Ovary (tissue), 9 donors: Measurements from ENCODE around the gene ADCY9. TPM values are rescaled to one million over a fixed set of nuclear protein-coding genes. Genes with fewer than 3 reads are reported as not detected.

Experiments
- DNase-seq, 5 donors: peaks; one replicate each; pipeline ENCODE4 v3.0.0-alpha.2; 2019 to 2020
- H3K27ac ChIP-seq, 2 donors: fragments of 200-600 bp; one replicate each; pipeline versions ENCODE4 v1.5.1 to v1.8.0; 2019 to 2022
- H3K27me3 ChIP-seq: fragments of 200-600 bp; one replicate; pipeline ENCODE4 v1.8.0; 2022
- H3K36me3 ChIP-seq: fragments of 200-600 bp; sonication (generic); one replicate; pipeline ENCODE4 v1.5.1; 2019
- H3K4me1 ChIP-seq: one replicate; pipeline ENCODE4 v1.8.1; 2013; ENCODE audit warnings: mild to moderate bottlenecking, moderate library complexity; ENCODE audit not compliant: insufficient read depth
- H3K4me3 ChIP-seq: fragments of 200-600 bp; sonication (generic); one replicate; pipeline ENCODE4 v1.5.1; 2017
- H3K9me3 ChIP-seq, 2 donors: fragments of 200-600 bp in 1 of 2; sonication (generic) in 1 of 2; one replicate each; pipeline versions ENCODE4 v1.5.1 to v1.8.1; 2013 to 2019; ENCODE audit warnings: mild to moderate bottlenecking in 1 of 2, moderate library complexity in 1 of 2
- EP300 ChIP-seq: sonication (generic); formaldehyde crosslinking; IDR thresholded peaks from one replicate; pipeline ENCODE4 v1.6.1; 2017; ENCODE audit warnings: antibody characterized with exemption
- POLR2A ChIP-seq: fragments of 450-650 bp; IDR thresholded peaks from one replicate; pipeline ENCODE4 v1.6.1; 2017; ENCODE audit warnings: antibody characterized with exemption, mild to moderate bottlenecking, moderate library complexity
- WGBS, 3 donors: extraction: QIAGEN DNeasy Blood & Tissue Kit in 1 of 3; methylation state at CpG; one replicate each; pipeline versions ENCODE4 v1.1.5 to v1.1.7; 2013 to 2017; 5-methylcytosine and 5-hydroxymethylcytosine counted together
- intact Hi-C, 4 donors: fragments of 100-400 bp; cut with DNase I; formaldehyde crosslinking; loops; one replicate each; pipeline versions ENCODE4 v1.11.0 to v1.15.1; 2022 to 2023
- polyA plus RNA-seq, 2 donors: library from polyadenylated mRNA; stranded (reverse); fragments of 200-250 nt in 1 of 2; fragments of 350-450 nt in 1 of 2; fragmentation: Illumina TruSeq in 1 of 2; extraction: RNeasy Lipid Tissue Mini Kit (QIAGEN cat#74804) in 1 of 2; gene quantifications; one replicate each; pipeline ENCODE4 v1.2.3, GENCODE V29; 2013 to 2014
- total RNA-seq, 7 donors: library from RNA; depleted of rRNA in 2 of 7; stranded (reverse); fragments of >200 nt in 2 of 7; fragmentation: NEBNext Ultra II Directional in 3 of 7; extraction: Animal tissue kit (Norgen Biotek cat#: 25700) in 3 of 7; gene quantifications; one replicate each; pipeline versions ENCODE4 v1.1.0 to v1.2.4, GENCODE V29; 2016 to 2023
- TF ChIP-seq, protein P1 (sequence below), 3 donors: fragments of 450-650 bp in 2 of 3; fragments of 200-600 bp in 1 of 3; IDR thresholded peaks; one replicate each; pipeline versions ENCODE4 v1.5.1 to v1.8.0; 2016 to 2022; ENCODE audit warnings: antibody characterized with exemption in 3 of 3, mild to moderate bottlenecking in 1 of 3
- donor health status: DM: no; HTN: no; CAD: no; lungs with moderate emphysema.
- donor health status: DM: no; HTN: no; CAD: no.
- donor health status: Bipolar disorder and iron deficiency.
- donor health status: DM: yes; HTN: yes; CAD: no.
- donor health status: DM: no; HTN: no; CAD: no.
- donor health status: DM: yes; HTN: yes; CAD: no.

The ADCY9 gene
- total and polyA plus RNA-seq, 9 donors = 10.7 to 31.3 (median 23.3) TPM

DNA sequence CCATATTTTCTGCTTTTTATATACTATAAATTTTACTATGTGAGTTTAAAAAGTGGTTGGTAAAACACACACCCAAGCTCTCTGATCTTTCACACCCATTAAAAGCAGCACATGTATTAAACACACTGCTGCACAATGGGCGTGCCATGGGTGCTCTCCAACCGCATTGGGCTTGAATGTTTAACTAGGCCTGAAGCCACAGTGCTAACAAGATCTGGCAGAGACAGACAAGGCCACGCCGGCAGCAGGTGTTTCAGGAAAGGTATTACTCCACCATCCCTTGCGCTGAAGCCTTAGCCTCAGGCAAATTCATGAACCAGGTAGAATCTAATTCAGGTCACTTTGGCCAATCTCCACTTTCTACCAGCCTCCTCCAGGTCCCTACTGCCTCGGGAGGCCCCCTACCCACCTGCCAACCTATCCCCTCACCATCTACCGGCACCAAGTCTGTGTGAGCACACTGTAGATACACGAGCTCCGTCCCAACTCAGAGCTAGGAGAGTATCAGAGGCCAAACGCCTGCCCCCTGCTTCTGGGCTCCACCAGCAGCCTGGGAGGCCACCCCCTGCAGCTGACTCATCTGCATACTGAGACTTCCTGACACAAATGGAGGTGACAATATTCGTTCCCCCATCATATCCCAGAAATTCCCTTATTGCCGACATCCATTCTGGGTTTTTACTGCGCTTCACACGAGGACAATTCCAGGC, 95.0 kb downstream of the ADCY9 start:
- Histone ChIP-seq H3K4me1 (peaks cover 8% of the 10 kb centered on the region), H3K36me3 (no peaks in the 10 kb centered on the region), H3K9me3 (no peaks in the 10 kb centered on the region), H3K27ac (no peak overlapping the region), H3K27me3 (no peaks in the 10 kb centered on the region), H3K4me3 (no peak overlapping the region)
- 78 to 81% (median 81%) methylated on average over 14 of the region's 14 CpGs for WGBS, 3 donors
- intact Hi-C loops = no loop called here
- no peak for TF ChIP-seq EP300
- TF ChIP-seq, protein P1, sequence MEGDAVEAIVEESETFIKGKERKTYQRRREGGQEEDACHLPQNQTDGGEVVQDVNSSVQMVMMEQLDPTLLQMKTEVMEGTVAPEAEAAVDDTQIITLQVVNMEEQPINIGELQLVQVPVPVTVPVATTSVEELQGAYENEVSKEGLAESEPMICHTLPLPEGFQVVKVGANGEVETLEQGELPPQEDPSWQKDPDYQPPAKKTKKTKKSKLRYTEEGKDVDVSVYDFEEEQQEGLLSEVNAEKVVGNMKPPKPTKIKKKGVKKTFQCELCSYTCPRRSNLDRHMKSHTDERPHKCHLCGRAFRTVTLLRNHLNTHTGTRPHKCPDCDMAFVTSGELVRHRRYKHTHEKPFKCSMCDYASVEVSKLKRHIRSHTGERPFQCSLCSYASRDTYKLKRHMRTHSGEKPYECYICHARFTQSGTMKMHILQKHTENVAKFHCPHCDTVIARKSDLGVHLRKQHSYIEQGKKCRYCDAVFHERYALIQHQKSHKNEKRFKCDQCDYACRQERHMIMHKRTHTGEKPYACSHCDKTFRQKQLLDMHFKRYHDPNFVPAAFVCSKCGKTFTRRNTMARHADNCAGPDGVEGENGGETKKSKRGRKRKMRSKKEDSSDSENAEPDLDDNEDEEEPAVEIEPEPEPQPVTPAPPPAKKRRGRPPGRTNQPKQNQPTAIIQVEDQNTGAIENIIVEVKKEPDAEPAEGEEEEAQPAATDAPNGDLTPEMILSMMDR (IDR thresholded peaks at IDR 0.05) = no peak
- no peak for DNase-seq

DNA sequence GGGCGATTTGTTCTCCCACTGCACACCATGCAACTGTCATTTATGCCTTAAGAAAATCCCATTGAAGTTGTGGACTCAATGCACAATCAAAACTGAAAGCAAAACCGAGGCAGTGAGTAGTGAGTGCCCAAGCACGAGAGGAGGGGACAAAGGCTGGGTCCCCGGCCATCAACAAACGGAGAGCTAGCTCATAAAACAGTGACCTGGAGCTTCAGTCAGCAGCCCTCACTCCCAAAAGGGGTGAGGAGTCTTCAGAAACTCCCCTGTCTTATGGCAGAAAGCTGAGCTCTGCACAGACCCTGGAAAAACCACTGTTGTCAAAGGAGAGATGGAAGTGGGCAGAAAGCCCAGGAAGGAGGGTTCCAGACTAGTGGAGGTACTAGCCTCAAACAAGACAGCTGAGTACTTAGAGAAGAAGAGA, 96.9 kb downstream of the ADCY9 start:
- DNase-seq = no peak
- Histone ChIP-seq H3K27ac (peak overlapping the region; percentile 47 to 69), H3K4me3 (peak overlapping the region; percentile 17), H3K9me3 (no peaks in the 10 kb centered on the region), H3K36me3 (no peaks in the 10 kb centered on the region), H3K27me3 (no peaks in the 10 kb centered on the region), H3K4me1 (peaks cover 8% of the 10 kb centered on the region)
- 9 to 14% (median 11%) methylated on average over 5 of the region's 5 CpGs for WGBS, 3 donors
- TF ChIP-seq EP300 = no peak
- TF ChIP-seq, protein P1 (IDR thresholded peaks at IDR 0.05) = no peak
- no peak for TF ChIP-seq POLR2A
- intact Hi-C loops = loop anchor here in 1 of 4 donors (10.0 kb wide), 1 partner anchor 95 kb away; the partner anchor contains the start of gene ADCY9

DNA sequence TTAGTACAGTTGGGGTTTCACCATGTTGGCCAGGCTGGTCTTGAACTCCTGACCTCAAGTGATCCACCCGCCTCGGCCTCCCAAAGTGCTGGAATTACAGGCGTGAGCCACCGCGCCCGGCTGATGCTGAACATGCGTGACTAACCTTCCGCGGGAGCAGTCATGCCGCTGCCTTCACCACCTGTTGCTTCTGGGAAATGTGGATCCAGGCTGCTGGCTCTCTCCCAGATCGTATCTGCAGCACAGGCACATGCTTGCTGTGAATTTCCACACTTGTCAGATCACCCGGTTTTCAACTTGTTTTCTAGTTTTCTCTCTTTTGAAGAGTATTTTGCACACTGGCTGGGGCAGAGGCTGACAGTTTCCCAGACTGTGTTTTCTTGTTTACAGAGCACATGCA, 97.9 kb downstream of the ADCY9 start:
- Histone ChIP-seq H3K27ac (peak overlapping the region in 1 of 2 donors; percentile 48), H3K9me3 (no peaks in the 10 kb centered on the region), H3K4me3 (no peak overlapping the region), H3K27me3 (no peaks in the 10 kb centered on the region), H3K36me3 (no peaks in the 10 kb centered on the region), H3K4me1 (peaks cover 8% of the 10 kb centered on the region)
- TF ChIP-seq POLR2A = no peak
- TF ChIP-seq, protein P1 (IDR thresholded peaks at IDR 0.05) = no peak
- no peak for TF ChIP-seq EP300
- DNase-seq = peak; percentile 72 to 83 (median 76)
- intact Hi-C loops = loop anchor here in 1 of 4 donors (10.0 kb wide), 1 partner anchor 96 kb away; the partner anchor contains the start of gene ADCY9
- WGBS, 3 donors = 13 to 53% (median 25%) methylated on average over 12 of the region's 12 CpGs

DNA sequence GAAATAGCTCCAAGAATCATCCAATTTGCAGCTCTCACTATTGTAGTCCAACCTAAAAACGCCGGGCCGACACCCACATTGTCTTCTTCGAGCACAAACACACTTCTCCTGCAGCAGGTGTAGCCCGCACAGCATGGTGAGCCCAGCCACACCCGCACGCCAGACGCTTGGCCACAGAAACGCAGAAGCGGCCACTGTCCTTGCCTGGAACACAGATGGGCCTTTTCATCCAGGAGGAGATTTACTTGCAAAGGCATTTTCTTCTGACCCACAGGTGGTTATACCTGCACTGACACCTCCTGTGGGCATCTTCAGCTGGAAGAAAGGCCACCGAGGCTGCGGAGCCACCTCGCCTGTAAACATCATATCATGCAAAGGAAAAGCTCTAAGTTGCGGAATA, 98.4 kb downstream of the ADCY9 start:
- intact Hi-C loops = loop anchor here in 1 of 4 donors (10.0 kb wide), 1 partner anchor 97 kb away; the partner anchor contains the start of gene ADCY9
- DNase-seq = no peak
- H3K4me3 ChIP-seq = no peak overlapping the region
- peak overlapping the region in 1 of 2 donors; percentile 48 for H3K27ac ChIP-seq
- TF ChIP-seq POLR2A = no peak
- TF ChIP-seq, protein P1 (IDR thresholded peaks at IDR 0.05) = no peak
- TF ChIP-seq EP300 = no peak
- 25 to 56% (median 38%) methylated on average over 14 of the region's 14 CpGs for WGBS, 3 donors
- no peaks in the 10 kb centered on the region for H3K36me3 ChIP-seq
- no peaks in the 10 kb centered on the region for H3K27me3 ChIP-seq
- H3K4me1 ChIP-seq = peaks cover 11% of the 10 kb centered on the region
- H3K9me3 ChIP-seq = no peaks in the 10 kb centered on the region
